ENCODE measurements around the gene NUDT9.

DNA sequence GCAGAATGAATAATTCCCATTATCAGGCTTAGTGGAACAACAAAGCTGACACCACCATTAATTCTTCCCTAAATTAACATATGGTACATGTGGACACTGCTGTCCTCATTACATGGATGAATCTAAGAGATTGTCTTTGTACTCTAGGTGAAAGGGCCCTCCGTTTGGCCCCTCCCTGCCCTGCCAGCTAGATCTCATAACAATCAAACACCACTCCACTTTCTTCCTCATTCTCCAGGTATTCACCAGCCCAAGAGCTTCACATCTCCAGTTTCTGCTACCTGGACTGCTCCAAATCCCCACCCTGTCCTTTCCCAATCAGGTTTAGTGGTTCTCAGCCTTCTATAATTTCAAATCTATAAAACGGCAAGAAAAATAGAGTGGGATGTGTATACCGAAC is 35.1 kb upstream of the NUDT9 start:
- no peak for TF ChIP-seq POLR2A (IDR thresholded peaks at IDR 0.05)
- no peak for TF ChIP-seq CTCF (IDR thresholded peaks at IDR 0.05)
